ENCODE measurements around the gene RASAL2.
"Not testable (repeated sequence)": the region's sequence is repeated elsewhere in the genome, so short reads cannot be mapped to it uniquely, and the experiment has no call there.

RASAL2 gene

DNA sequence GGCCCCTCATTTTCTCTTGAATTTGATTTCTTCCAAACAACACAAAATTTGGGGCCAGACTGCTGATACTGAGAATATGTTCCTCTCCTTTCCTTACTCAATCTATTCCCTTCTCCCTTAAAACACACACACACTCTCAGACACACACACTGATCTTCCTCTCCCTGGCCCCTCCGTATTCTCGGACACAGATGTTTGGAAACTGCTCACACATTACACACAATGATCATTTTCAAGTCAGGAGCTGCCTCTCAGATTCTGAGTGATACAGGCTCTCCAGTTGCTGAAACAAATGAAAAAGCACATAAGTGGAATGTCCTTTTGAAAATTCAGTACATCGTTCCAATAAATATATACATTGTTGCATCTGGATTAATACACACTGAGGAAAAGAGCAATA is 241.5 kb downstream of the RASAL2 start:
- H3K9ac ChIP-seq (ENCODE audit: low read length): no peak overlapping the region
- H3K27ac ChIP-seq (ENCODE audit: low read depth, low read length): no peak overlapping the region
- no peaks in the 10 kb centered on the region for H3K36me3 ChIP-seq (ENCODE audit: control insufficient read depth, insufficient read depth, low read length)
- H3K4me3 ChIP-seq (ENCODE audit: low read length): no peak overlapping the region
- no peaks in the 10 kb centered on the region for H3K4me1 ChIP-seq (ENCODE audit: control insufficient read depth, insufficient read depth, low read length)
- H3K27me3 ChIP-seq (ENCODE audit: control insufficient read depth, insufficient read depth, low read length): no peaks in the 10 kb centered on the region

DNA sequence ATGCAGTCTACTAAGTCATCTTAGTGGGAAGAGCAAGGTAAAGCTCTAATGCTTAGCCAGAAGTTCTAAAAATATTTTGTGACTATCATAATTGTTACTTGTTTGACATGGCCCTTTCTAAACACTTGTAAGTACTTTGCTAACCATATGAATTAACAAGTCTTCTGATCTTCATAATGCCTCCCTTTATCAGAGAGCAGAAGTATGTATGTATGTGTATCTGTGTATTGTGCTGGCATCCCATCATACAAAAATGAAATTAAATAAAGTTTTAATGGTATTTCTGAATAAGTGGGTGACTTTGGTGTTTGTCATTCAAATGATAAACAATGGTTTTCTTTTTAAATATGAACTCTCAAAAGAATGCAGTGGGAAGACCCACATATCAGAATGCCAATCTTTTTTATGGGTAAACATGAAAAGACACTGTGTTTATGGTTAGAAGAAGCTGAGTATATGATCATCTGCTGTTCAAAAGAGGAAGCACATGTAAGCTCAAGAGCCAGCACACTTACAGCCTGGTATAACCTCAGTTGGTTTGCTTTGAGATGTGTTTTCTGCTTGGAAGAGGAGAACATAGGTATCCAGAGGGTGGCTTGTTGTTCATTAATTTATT is 243.3 kb downstream of the RASAL2 start:
- no peaks in the 10 kb centered on the region for H3K4me1 ChIP-seq (ENCODE audit: control insufficient read depth, insufficient read depth, low read length)

DNA sequence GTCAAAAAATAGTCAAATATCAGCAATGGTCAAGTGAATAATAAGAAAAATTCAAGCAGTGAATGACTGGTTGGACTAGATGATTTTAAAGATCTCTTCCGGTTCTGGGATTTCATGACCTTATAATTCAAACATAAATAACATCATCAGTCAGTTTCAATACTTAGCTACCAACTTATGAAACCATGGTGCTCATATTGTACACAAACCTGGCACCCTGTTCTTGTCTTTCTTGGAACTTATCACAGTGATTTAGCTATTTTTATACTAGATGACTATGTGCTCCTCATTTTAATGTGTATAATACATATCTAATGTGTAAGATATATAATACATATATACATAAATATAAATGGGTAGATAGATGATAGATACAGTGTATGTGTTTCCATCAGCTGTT is 245.9 kb downstream of the RASAL2 start:
- no peak overlapping the region for H3K4me3 ChIP-seq (ENCODE audit: low read length)
- H3K27me3 ChIP-seq (ENCODE audit: control insufficient read depth, insufficient read depth, low read length): no peaks in the 10 kb centered on the region
- no peak overlapping the region for H3K27ac ChIP-seq (ENCODE audit: low read depth, low read length)
- peaks cover 8% of the 10 kb centered on the region for H3K4me1 ChIP-seq (ENCODE audit: control insufficient read depth, insufficient read depth, low read length)
- no peaks in the 10 kb centered on the region for H3K36me3 ChIP-seq (ENCODE audit: control insufficient read depth, insufficient read depth, low read length)
- no peak overlapping the region for H3K9ac ChIP-seq (ENCODE audit: low read length)

More for the DNA sequence above, 243.3 kb downstream of the RASAL2 start:
- no peak overlapping the region for H3K4me3 ChIP-seq (ENCODE audit: low read length)
- H3K27ac ChIP-seq (ENCODE audit: low read depth, low read length): no peak overlapping the region
- H3K9ac ChIP-seq (ENCODE audit: low read length): no peak overlapping the region
- H3K36me3 ChIP-seq (ENCODE audit: control insufficient read depth, insufficient read depth, low read length): no peaks in the 10 kb centered on the region
- H3K27me3 ChIP-seq (ENCODE audit: control insufficient read depth, insufficient read depth, low read length): no peaks in the 10 kb centered on the region

DNA sequence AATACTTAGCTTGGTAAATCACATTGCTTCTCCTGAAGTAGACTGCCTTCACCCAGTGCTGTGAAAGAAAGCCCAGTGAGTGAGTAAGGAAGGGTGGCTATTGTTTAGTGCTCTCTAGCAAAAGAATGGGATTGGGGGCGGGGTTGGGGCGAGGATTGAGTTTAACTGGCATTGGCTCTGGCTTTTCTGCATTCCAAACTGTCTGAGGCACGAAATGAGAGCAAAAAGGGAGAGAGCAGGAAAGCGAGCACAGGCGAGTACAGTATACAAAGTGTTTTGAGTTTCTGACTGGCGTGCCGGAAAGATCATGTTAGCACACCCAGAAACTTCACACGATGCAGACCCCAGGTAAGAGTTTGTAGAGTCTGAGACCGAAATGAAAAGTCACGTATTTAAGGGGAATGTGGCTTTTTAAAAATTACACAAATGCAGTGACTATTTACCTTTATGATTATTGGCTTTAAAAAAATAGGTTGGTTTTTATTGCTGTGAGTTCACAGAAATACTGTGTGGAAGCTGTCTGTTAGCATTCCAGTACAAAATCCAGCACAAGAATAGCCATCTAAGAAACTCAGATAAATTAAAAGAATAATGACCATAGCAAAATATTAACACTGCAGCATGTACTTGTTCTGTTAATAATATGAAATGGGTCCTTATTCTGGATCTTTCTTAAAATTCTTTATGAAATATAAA is 247.5 kb downstream of the RASAL2 start:
- peak overlapping the region; percentile 44 for H3K4me3 ChIP-seq (ENCODE audit: low read length)
- H3K4me1 ChIP-seq (ENCODE audit: control insufficient read depth, insufficient read depth, low read length): peaks cover 8% of the 10 kb centered on the region
- H3K27ac ChIP-seq (ENCODE audit: low read depth, low read length): no peak overlapping the region
- H3K9ac ChIP-seq (ENCODE audit: low read length): no peak overlapping the region
- no peaks in the 10 kb centered on the region for H3K27me3 ChIP-seq (ENCODE audit: control insufficient read depth, insufficient read depth, low read length)
- H3K36me3 ChIP-seq (ENCODE audit: control insufficient read depth, insufficient read depth, low read length): no peaks in the 10 kb centered on the region

DNA sequence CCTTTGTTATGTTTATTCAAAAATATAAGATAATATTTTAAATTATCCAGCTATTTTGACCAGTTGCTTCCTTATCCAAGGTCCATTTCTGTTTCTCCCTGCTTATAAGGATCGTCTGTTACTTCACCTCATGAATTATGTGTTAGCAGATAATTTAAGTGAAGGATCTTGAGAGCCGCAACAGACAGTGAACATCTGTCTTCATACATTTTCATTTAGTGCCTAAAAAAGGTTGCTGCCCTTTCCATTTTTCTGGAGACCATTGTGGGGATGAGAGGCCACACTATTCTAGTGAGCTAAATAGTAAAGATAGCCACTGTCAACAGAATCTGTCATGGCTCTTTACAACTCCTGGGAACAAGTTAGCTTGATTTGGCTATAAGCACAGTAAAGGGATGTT is 248.8 kb downstream of the RASAL2 start:
- no peak overlapping the region for H3K4me3 ChIP-seq (ENCODE audit: low read length)
- no peaks in the 10 kb centered on the region for H3K36me3 ChIP-seq (ENCODE audit: control insufficient read depth, insufficient read depth, low read length)
- no peaks in the 10 kb centered on the region for H3K27me3 ChIP-seq (ENCODE audit: control insufficient read depth, insufficient read depth, low read length)
- peaks cover 8% of the 10 kb centered on the region for H3K4me1 ChIP-seq (ENCODE audit: control insufficient read depth, insufficient read depth, low read length)
- H3K27ac ChIP-seq (ENCODE audit: low read depth, low read length): peak overlapping the region; percentile 38
- H3K9ac ChIP-seq (ENCODE audit: low read length): no peak overlapping the region

DNA sequence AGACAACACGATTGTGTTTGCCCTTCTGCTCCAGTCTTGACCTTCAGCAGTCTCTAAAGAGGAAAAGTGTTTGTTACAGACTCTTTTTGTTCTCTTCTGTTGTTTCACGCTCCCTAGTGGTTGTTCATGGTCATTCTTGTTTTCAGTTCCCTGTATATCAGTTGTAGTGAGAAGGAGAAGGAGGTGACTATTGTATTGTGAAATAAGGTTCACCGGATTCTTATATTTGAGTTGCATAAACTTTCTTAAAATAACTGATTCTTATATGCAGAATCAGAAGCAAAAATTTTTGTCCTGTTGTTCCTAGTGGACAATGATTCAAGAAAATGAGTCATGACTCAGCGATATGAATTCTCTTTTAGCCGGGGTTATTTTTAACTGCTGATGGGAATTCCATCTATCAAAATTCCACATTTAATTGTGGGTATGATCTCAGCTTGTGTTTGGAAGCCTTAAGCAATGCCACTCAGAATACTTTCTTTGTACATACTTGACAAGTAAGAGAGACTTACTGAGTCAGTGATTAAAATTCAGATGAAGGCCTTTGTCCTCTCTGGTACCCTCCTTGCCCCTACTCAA is 250.7 kb downstream of the RASAL2 start:
- Histone ChIP-seq H3K4me3 (ENCODE audit: low read length) (no peak overlapping the region), H3K27ac (ENCODE audit: low read depth, low read length) (no peak overlapping the region), H3K27me3 (ENCODE audit: control insufficient read depth, insufficient read depth, low read length) (no peaks in the 10 kb centered on the region), H3K36me3 (ENCODE audit: control insufficient read depth, insufficient read depth, low read length) (no peaks in the 10 kb centered on the region), H3K4me1 (ENCODE audit: control insufficient read depth, insufficient read depth, low read length) (peaks cover 8% of the 10 kb centered on the region), H3K9ac (ENCODE audit: low read length) (no peak overlapping the region)

DNA sequence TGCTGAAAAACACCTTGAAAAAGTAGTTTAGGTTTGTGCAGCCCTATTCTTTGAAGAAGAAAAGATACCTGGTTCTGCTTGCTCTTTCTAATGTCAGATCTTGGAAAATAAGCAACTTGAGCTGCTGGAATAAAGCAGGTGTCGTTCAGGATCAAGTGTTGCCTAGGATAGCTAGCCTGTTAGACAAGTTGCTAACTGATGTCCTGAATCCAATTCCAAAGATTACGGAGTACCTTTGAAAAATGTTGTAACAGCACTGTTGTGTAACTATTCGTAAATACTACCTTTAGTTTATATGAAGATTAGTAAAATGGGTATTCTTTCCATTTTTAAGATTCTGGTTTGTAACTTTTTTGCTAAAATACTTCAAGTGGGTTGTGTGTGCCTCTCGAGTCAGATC is 251.3 kb downstream of the RASAL2 start:
- H3K27ac ChIP-seq (ENCODE audit: low read depth, low read length): no peak overlapping the region
- H3K36me3 ChIP-seq (ENCODE audit: control insufficient read depth, insufficient read depth, low read length): no peaks in the 10 kb centered on the region
- no peaks in the 10 kb centered on the region for H3K27me3 ChIP-seq (ENCODE audit: control insufficient read depth, insufficient read depth, low read length)
- no peak overlapping the region for H3K4me3 ChIP-seq (ENCODE audit: low read length)
- peaks cover 8% of the 10 kb centered on the region for H3K4me1 ChIP-seq (ENCODE audit: control insufficient read depth, insufficient read depth, low read length)
- no peak overlapping the region for H3K9ac ChIP-seq (ENCODE audit: low read length)

DNA sequence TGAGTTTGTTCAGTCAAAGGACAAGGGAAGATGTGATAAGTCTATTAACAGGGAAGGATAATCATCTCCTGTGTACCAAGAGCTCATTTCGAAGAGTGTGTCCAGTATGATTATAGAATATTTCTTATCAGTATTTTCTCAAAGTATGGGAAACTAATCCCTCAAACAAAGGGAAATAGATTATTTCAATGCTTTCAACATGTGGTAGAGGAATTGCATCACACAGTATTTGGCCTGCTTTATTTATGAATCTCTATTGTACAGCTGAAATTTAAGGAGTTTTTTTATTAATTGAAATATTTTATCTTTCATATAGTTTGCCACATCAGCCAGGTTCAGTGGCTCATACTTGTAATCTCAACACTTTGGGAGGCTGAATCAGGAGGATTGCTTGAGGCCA is 251.9 kb downstream of the RASAL2 start:
- no peaks in the 10 kb centered on the region for H3K27me3 ChIP-seq (ENCODE audit: control insufficient read depth, insufficient read depth, low read length)
- peaks cover 8% of the 10 kb centered on the region for H3K4me1 ChIP-seq (ENCODE audit: control insufficient read depth, insufficient read depth, low read length)
- H3K36me3 ChIP-seq (ENCODE audit: control insufficient read depth, insufficient read depth, low read length): no peaks in the 10 kb centered on the region
- no peak overlapping the region for H3K9ac ChIP-seq (ENCODE audit: low read length)
- no peak overlapping the region for H3K4me3 ChIP-seq (ENCODE audit: low read length)
- no peak overlapping the region for H3K27ac ChIP-seq (ENCODE audit: low read depth, low read length)

DNA sequence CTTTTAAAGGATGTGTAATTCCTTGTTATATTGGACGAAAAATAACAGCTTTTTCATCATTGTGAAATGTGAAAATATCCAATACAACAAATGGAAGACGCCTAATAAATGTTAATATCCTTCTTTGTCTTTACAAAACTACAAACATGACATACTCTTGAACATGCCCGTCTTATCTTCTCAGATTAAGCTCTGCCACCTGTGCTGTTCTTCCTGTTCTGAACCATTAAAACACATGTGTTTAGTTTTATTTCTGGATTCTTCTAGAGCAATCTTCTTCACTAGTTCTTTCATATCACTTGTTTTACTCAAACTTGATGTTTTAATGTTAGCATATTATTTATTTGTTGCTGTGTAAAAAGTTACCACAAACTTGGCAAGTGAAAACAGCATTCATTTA is 255.9 kb downstream of the RASAL2 start:
- no peaks in the 10 kb centered on the region for H3K4me1 ChIP-seq (ENCODE audit: control insufficient read depth, insufficient read depth, low read length)

DNA sequence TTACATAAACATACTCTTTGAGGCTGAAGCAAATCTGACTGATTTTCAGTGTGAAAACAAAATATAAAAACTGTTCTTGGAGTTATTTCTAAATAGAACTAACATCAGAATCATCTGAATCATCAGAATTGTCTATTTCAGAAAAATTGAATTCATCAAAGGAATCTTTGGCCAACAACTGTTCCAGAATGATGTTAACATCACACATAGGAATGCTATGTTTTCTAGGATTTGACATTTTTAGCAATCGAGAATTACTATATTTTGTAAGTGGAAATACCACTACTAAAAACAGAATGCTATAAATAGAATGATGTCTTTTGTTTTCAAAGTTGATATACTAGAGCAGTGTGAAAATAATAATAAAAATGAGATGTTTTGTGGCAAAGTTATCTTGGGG is 258.0 kb downstream of the RASAL2 start:
- H3K36me3 ChIP-seq (ENCODE audit: control insufficient read depth, insufficient read depth, low read length); H3K27ac ChIP-seq (ENCODE audit: low read depth, low read length); H3K27me3 ChIP-seq (ENCODE audit: control insufficient read depth, insufficient read depth, low read length); H3K9ac ChIP-seq (ENCODE audit: low read length); H3K4me1 ChIP-seq (ENCODE audit: control insufficient read depth, insufficient read depth, low read length); H3K4me3 ChIP-seq (ENCODE audit: low read length): not testable (repeated sequence)

More for the DNA sequence above, 255.9 kb downstream of the RASAL2 start:
- Histone ChIP-seq H3K4me3 (ENCODE audit: low read length) (no peak overlapping the region), H3K9ac (ENCODE audit: low read length) (no peak overlapping the region), H3K27ac (ENCODE audit: low read depth, low read length) (no peak overlapping the region), H3K27me3 (ENCODE audit: control insufficient read depth, insufficient read depth, low read length) (no peaks in the 10 kb centered on the region), H3K36me3 (ENCODE audit: control insufficient read depth, insufficient read depth, low read length) (no peaks in the 10 kb centered on the region)

DNA sequence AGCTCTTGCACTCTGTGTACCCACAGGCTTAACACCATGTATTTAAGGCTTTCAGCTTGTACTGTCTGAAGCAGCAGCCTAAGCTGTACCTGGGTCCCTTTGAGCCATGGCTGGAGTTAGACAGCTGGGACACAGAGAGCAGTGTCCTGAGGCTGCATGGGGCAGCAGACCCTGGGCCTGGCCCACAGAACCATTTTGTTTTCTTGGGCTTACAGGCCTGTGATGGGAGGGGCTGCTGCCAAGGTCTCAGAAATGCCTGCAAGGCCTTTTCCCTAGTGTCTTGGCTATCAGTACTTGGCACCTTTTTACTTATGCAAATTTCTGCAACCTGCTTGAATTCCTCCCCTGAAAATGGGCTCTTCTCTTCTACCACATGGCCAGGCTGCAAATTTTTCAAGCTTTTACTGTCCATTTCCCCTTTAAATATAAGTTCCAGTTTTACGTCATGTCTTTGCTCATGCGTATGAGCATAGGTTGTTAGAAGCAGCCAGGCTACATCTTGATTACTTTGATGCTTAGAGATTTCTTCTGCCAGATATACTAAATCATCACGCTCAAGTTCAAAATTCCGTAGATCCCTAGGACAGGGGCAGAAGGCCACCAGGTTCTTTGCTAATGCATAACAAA is 259.0 kb downstream of the RASAL2 start:
- no peaks in the 10 kb centered on the region for H3K36me3 ChIP-seq (ENCODE audit: control insufficient read depth, insufficient read depth, low read length)
- no peak overlapping the region for H3K4me3 ChIP-seq (ENCODE audit: low read length)
- H3K4me1 ChIP-seq (ENCODE audit: control insufficient read depth, insufficient read depth, low read length): no peaks in the 10 kb centered on the region
- no peak overlapping the region for H3K27ac ChIP-seq (ENCODE audit: low read depth, low read length)
- no peak overlapping the region for H3K9ac ChIP-seq (ENCODE audit: low read length)
- no peaks in the 10 kb centered on the region for H3K27me3 ChIP-seq (ENCODE audit: control insufficient read depth, insufficient read depth, low read length)

DNA sequence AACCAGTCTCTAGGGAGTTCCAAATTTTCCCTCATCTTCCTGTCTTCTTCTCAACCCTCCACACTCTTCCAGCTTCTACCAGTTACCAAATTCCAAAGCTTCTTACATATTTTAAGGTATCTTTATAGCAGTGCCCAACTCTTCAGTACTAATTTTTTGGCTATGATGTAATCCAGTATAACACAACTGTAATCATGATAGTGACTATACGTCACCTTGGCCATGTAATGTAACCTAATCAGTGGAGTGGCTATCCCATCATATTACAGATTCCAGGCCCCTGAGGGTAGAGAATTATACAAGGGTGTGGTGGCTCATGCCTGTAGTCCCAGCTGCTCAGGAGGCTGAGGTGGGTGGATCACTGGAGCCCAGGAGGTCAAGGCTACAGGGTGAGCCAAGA is 259.6 kb downstream of the RASAL2 start:
- no peak overlapping the region for H3K9ac ChIP-seq (ENCODE audit: low read length)
- H3K4me1 ChIP-seq (ENCODE audit: control insufficient read depth, insufficient read depth, low read length): no peaks in the 10 kb centered on the region
- H3K4me3 ChIP-seq (ENCODE audit: low read length): no peak overlapping the region
- H3K27me3 ChIP-seq (ENCODE audit: control insufficient read depth, insufficient read depth, low read length): no peaks in the 10 kb centered on the region
- no peak overlapping the region for H3K27ac ChIP-seq (ENCODE audit: low read depth, low read length)
- no peaks in the 10 kb centered on the region for H3K36me3 ChIP-seq (ENCODE audit: control insufficient read depth, insufficient read depth, low read length)
